Measurements from ENCODE around the gene SPRR4.
"Not testable (repeated sequence)": the region's sequence is repeated elsewhere in the genome, so short reads cannot be mapped to it uniquely, and the experiment has no call there.

SPRR4 gene

GRCh38 chr1:152967201-152967600 is 3.2 kb upstream of the SPRR4 start:
- no peak for DNase-seq

GRCh38 chr1:152968248-152968647 is 2.2 kb upstream of the SPRR4 start:
- DNase-seq: no peak

- no peak for DNase-seq
Observed at GRCh38 chr1:152969036-152969435, 1.4 kb upstream of the SPRR4 start.

GRCh38 chr1:152972196-152972886 is 1.9 kb downstream of the SPRR4 start:
- no peak for DNase-seq

GRCh38 chr1:152976688-152977087 is 6.2 kb downstream of the SPRR4 start:
- no peak for DNase-seq

- DNase-seq: no peak
Observed at GRCh38 chr1:152977614-152978013, 7.2 kb downstream of the SPRR4 start.

GRCh38 chr1:152980676-152981075 is 10.2 kb downstream of the SPRR4 start:
- DNase-seq: no peak

GRCh38 chr1:152981146-152981871 is 10.9 kb downstream of the SPRR4 start:
- DNase-seq: no peak

GRCh38 chr1:152982076-152982475 is 11.6 kb downstream of the SPRR4 start:
- no peak for DNase-seq

GRCh38 chr1:152983234-152983633 is 12.8 kb downstream of the SPRR4 start:
- DNase-seq: no peak

GRCh38 chr1:152983743-152984142 is 13.3 kb downstream of the SPRR4 start, which contains the start of gene SPRR1A:
Gene SPRR1A (plus strand): TSS chr1:152984081. CDS start chr1:152985231, 1,150 bp downstream.
- DNase-seq: no peak

GRCh38 chr1:152986578-152986977 is 16.1 kb downstream of the SPRR4 start:
- no peak for DNase-seq

- no peak for DNase-seq
Observed at GRCh38 chr1:152993186-152993585, 22.7 kb downstream of the SPRR4 start.

GRCh38 chr1:152995842-152996241 is 25.4 kb downstream of the SPRR4 start:
- DNase-seq: no peak

- no peak for DNase-seq
Observed at GRCh38 chr1:152996633-152997400, 26.4 kb downstream of the SPRR4 start.

- DNase-seq: no peak
Observed at GRCh38 chr1:152997901-152998300, 27.5 kb downstream of the SPRR4 start.

- DNase-seq: no peak
Observed at GRCh38 chr1:152998476-152998875, 28.0 kb downstream of the SPRR4 start.

GRCh38 chr1:152999818-153000217 is 29.4 kb downstream of the SPRR4 start:
- DNase-seq: no peak

- DNase-seq: no peak
Observed at GRCh38 chr1:153000294-153000693, 29.8 kb downstream of the SPRR4 start.

- no peak for DNase-seq
Observed at GRCh38 chr1:153001382-153001781, 30.9 kb downstream of the SPRR4 start, which contains the start of gene SPRR3. Gene SPRR3 (plus strand): TSS chr1:153001749. CDS start chr1:153003021, 1,272 bp downstream.

GRCh38 chr1:153011235-153011758 is 40.8 kb downstream of the SPRR4 start:
- DNase-seq: not testable (repeated sequence)

- DNase-seq: not testable (repeated sequence)
Observed at GRCh38 chr1:153021829-153022228, 51.4 kb downstream of the SPRR4 start.

All from central memory CD4-positive, alpha-beta T cell (primary cell).